ENCODE measurements around the gene ADI1.

- no peak for TF ChIP-seq NR2C1 (IDR thresholded peaks at IDR 0.05)
- TF ChIP-seq POLR2A (IDR thresholded peaks at IDR 0.05; ENCODE audit: low read depth, low read length) = no peak
- TF ChIP-seq USF2 (IDR thresholded peaks at IDR 0.05; ENCODE audit: borderline replicate concordance, low read depth, low read length) = no peak
- TF ChIP-seq POLR2AphosphoS5 (IDR thresholded peaks at IDR 0.05; ENCODE audit: low read length) = no peak
- TF ChIP-seq SREBF2 (IDR thresholded peaks at IDR 0.05; ENCODE audit: low read length) = no peak
These were observed 40.4 kb downstream of the ADI1 start for GRCh38 chr2:3478846-3479385.
